PC-9 (cell line): Measurements from ENCODE around the gene TSBP1.

Experiments used
- CTCF ChIP-seq: fragments of 200-600 bp; sonication (generic); conservative IDR thresholded peaks from 2 replicates; pipeline ENCODE4 v1.6.1; 2017; ENCODE audit warnings: mixed run types, antibody characterized with exemption, mild to moderate bottlenecking, moderate library complexity
- EZH2 ChIP-seq: fragments of 200-600 bp; sonication (generic); IDR thresholded peaks from 2 replicates; pipeline ENCODE4 v1.8.0; 2017; ENCODE audit warnings: antibody characterized with exemption, low read depth

GRCh38 chr6:32402812-32403211, 31.1 kb upstream of the TSBP1 start:
- TF ChIP-seq CTCF (no peak), EZH2 (no peak)
